HG02623 (cell line): ENCODE results near the gene ARHGEF37.
A peak's percentile ranks its signal among the peaks of the same experiment; 100 is the strongest.

ENCODE experiments used
- ATAC-seq: cut with Tn5 transposase; IDR thresholded peaks from one replicate; pipeline ENCODE4 v1.9.1; 2021; ENCODE audit warnings: moderate library complexity; ENCODE audit not compliant: unreplicated experiment

The ARHGEF37 gene

GRCh38 chr5:149671544-149671943 lies 90.2 kb downstream of the ARHGEF37 start:
- no peak for ATAC-seq

GRCh38 chr5:149672701-149673476 lies 91.6 kb downstream of the ARHGEF37 start:
- no peak for ATAC-seq

GRCh38 chr5:149674686-149675085 lies 93.4 kb downstream of the ARHGEF37 start:
- no peak for ATAC-seq

GRCh38 chr5:149675610-149676201 lies 94.4 kb downstream of the ARHGEF37 start:
- ATAC-seq, result no peak

- no peak for ATAC-seq
Observed at GRCh38 chr5:149677731-149678130, 96.4 kb downstream of the ARHGEF37 start.

- ATAC-seq, result peak; percentile 38
Observed at GRCh38 chr5:149679876-149680809, 98.8 kb downstream of the ARHGEF37 start.

- ATAC-seq, result peak; percentile 98
Observed at GRCh38 chr5:149680810-149681221, 99.5 kb downstream of the ARHGEF37 start.

- no peak for ATAC-seq
Observed at GRCh38 chr5:149681252-149681651, 100.0 kb downstream of the ARHGEF37 start.

GRCh38 chr5:149681922-149682321 lies 100.6 kb downstream of the ARHGEF37 start:
- no peak for ATAC-seq

- no peak for ATAC-seq
Observed at GRCh38 chr5:149682532-149683075, 101.3 kb downstream of the ARHGEF37 start.

- ATAC-seq, result no peak
Observed at GRCh38 chr5:149683964-149684363, 102.7 kb downstream of the ARHGEF37 start.

- ATAC-seq, result no peak
Observed at GRCh38 chr5:149684371-149684770, 103.1 kb downstream of the ARHGEF37 start.
